GM19397 (cell line): Measurements from ENCODE around the gene OVOL1.

Experiments
- ATAC-seq: cut with Tn5 transposase; IDR thresholded peaks from one replicate; pipeline ENCODE4 v1.9.1; 2021; ENCODE audit warnings: mild to moderate bottlenecking, moderate library complexity; ENCODE audit not compliant: unreplicated experiment

Gene OVOL1

DNA sequence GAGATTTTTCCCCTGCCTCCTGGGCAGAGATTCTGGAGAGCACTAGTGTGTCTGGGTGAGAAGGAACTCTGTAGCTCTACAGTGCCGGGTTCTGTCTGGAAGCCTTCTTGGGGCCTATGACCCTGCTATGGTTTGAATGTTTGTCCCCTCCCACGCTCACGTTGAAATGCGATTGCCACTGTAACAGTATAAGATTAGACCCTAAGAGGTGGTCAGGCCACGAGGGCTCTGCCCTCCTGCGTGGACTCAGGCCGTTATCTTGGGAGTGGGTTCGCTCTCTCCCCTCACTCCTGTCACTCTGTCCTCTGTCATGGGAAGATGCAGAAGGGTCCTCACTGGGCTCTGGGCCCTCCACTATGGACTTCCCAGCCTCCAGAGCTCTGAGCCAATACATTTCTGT is 9.6 kb upstream of the OVOL1 start:
- ATAC-seq, result no peak

DNA sequence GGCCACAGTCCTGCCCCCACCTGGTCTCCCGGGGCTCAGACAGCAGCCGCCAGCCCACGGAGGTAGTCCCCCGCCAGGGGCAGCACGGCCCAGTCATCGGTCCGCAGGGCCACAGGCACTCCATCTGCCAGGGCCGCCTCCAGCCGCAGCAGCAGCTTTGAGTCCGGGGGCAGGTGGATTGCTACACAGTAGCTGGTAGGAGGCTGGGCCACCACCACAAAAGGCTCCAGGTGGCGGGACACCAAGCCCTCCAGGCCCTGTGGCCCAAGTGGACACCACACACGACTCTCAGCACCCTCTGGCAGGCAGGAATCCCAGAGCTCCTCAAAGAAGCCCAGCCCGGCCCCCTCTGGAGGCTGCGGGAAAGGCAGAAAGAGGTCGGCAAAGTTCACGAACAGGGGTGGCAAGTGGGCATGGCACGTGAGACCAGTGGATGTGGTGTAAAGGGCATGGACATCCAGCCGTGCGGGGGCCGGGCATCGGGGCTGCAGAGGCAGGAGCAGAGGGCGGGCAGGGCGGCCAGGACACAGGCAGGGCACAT is 9.0 kb upstream of the OVOL1 start:
- ATAC-seq, result no peak

GRCh38 chr11:65778431-65778900 is 8.4 kb upstream of the OVOL1 start:
- ATAC-seq, result no peak

DNA sequence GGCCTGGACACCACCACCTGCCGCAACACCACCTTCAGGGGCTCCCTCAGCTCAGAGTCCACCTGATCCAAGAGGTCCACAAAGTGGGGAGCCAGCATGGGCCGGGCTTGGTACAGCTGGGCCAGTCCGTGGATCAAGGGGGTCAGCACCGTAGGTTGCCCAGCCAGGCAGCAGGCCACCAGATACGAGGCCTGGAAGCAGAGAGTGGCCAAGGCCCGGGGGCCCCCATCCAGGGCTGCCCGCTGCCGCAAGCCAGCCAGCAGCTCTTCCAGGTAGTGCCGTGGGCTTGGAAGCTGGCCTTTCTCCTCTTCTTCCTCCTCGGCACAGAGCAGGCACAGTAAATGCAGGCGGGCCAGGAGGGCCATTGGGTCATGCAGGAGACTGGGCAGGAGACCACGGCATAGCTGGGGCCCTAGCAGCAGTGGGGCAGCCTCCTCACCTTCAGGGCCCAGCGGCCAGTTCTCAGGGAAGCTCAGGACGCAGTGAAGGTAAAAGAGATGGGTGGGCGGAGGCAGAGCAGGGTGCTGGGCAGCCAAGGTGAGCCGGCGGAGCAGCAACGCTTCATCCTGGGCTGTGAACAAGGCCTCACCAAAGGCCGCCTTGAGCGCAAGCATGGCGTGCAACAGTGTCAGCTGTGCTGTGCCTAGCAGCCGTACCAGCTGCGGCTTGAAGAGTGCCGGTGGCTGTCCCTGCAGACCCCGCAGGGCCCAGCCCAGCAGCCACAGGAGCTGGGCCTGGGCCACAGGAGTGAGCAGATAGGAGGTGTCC is 7.8 kb upstream of the OVOL1 start:
- no peak for ATAC-seq

DNA sequence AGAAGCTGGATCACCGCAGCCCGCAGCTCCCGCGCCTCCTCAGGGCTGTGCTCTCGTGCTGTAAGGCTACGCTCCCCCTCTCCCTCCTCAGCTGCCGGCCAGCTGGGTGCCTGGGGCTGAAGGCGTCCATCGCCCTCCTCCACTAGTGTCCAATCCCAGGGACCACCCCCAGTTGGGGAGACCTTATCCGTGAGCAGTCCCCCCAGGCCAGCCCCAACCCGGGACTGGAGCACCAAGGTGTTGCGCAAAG is 7.3 kb upstream of the OVOL1 start:
- ATAC-seq, result no peak

GRCh38 chr11:65779919-65780769 is 6.7 kb upstream of the OVOL1 start:
- ATAC-seq, result peak; percentile 48

DNA sequence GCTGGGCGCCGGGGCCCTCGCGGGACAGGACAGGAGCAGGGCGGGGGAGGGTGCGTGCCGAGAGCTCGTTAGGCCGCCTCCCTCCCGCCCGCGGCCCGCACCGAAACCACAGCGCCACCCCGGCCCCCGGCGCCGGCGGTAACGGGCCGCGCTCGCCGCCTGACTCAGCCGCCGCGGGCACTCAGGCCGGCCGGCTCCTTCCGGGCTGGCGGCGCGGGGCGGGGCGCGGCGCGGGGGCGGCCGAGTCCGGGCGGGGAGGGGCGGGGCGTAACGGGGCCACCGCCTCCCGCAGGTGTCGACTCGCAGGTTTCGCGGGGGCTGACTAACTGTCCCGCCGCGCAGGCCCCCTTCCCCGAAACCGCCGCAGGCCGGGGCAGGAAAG is 6.1 kb upstream of the OVOL1 start, which contains the start of gene AP5B1:
Gene AP5B1 (minus strand): TSS at position 207 of the 382 bp plus-strand sequence. CDS start 385 bp downstream, outside the sequence.
- ATAC-seq, result peak; percentile 64

DNA sequence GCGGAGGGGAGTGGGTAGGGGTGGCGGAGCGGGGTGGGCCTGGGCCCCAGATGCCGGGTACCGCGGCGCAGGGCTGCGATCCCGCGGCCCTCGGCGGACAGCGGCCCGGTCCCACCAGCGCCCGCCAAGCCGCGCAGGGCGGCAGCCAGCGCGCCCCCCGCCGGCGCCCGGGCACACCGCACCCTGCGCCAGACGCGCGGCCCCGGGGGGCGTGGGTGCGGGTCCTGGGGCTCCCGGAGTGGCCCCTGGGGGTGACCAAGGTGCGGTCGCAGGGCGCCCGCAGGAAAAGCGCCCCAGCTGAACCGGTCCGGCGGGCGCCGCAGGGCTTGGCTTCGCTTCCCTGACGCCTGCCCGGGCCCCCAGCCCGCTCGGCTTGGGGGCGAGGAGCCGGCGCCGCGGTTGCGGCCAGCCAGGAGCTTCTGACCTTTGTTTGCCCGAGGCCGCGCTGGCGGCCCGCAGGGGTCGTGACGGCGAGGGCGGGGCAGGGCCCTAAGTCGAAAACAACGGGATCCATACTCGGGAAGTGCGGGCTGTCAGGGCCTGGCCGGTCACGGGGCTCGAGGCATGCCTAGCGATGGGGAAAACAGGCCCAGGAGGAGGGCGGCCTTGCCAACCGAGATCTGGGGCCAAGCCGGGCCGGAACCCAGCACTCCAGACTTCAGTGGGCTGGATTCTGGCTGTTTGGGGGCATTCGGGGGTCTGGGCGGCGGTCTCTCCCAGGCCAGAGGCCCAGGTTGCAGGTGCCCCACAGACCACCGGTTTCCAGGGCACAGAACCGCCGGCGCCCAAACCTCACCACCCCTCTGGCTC is 5.5 kb upstream of the OVOL1 start:
- peak; percentile 11 for ATAC-seq

- ATAC-seq, result no peak
Measured at GRCh38 chr11:65781962-65782815, 4.7 kb upstream of the OVOL1 start.

DNA sequence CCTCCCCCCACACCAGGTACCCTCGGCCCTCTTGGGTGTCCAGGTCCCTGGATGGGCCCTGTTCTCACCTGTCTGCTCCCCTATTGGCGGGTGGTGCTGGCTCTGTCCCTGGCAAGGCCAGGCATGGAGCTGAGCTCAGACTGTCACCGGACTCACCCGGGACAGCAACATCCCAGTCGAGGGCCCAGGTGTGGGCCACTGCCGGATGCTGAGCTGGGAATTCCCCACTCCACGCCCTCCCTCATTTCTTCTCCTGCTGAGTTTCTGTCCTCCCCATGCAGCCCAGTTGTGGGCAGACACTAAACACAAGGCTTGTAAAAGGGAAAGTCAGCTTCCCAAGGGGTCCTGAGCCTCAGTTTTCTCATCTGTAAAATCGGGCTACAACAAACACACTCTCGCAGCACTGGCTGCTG is 4.0 kb upstream of the OVOL1 start:
- ATAC-seq, result no peak

DNA sequence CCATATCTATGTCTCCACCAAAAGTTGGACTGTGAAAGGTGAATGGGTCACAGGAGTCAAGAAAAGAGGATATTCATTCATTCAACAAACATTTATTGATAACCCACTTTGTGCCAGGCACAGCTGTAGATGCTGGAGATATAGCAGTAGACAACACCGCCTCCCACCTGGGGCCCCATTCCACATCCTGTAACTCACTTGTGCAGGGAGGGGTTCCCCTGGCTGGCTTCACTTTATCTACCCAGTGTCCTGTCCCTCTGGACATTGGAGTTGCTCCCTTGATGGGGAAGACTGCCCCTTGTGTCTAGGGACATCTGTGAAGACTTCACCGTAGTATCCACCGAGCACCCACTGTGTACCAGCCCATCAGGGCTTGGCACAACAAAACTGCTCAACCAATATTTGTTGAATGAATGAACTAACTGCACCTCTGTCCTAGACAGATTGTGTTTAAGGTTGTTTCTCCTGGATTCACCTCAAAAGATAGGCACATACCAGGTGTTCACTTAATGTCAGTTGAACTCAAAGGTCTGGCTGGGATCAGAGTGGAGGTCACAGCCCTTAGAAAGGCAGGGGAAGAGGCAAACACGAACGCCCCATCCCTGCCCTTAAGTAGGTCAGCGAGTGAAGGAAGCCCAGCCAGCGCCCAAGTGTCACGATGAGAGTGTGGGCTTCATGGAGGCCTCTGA is 1.4 kb upstream of the OVOL1 start:
- ATAC-seq, result no peak

GRCh38 chr11:65786008-65786785 is 666 bp upstream of the OVOL1 start:
- ATAC-seq, result no peak

GRCh38 chr11:65787649-65788622 is 1.1 kb downstream of the OVOL1 start:
- no peak for ATAC-seq

GRCh38 chr11:65788821-65789220 is 2.0 kb downstream of the OVOL1 start:
- ATAC-seq, result no peak

- no peak for ATAC-seq
Measured at GRCh38 chr11:65789230-65790103, 2.6 kb downstream of the OVOL1 start.

- ATAC-seq, result no peak
Measured at GRCh38 chr11:65790104-65790901, 3.4 kb downstream of the OVOL1 start.
